ENCODE measurements around the gene SLIT3. TPM values are rescaled to one million over a fixed set of nuclear protein-coding genes. Genes with fewer than 3 reads are reported as not detected.
"Not testable (repeated sequence)": the region's sequence is repeated elsewhere in the genome, so short reads cannot be mapped to it uniquely, and the experiment has no call there.

Gene SLIT3
- polyA plus RNA-seq, 3 donors, result 49.7 to 63.8 (median 49.7) TPM

DNA sequence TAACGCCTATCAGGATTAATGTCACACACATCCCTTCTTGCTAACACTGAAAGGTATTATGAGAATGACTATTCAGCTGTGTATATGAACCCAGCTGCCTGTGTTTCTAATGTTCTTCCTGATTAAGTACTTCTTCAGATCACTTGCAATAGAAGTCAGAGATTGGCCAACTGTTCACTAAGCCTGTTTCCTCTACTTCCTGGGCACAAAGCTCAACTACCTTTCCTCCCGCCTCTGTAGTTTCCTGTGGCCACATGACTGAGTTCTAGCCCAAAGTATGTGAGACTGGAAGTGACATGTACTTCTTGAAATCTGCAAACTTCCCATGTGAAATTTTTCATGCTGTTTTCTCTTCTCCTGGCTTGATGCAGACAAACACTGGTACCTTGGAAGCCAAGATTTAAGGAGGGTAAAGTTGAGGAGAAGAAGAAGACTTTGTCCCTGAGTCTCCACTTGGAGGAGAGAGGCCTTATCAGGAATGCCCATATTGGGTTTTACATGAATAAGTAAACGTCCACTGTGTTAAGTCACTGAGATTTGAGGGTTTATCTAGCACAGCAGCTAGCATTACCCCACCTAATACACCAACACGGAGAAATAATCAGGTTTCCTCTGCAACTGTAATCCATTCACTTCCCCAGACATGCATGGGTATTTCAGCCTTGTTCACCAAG is 58.6 kb downstream of the SLIT3 start:
- DNase-seq (ENCODE audit: extremely low read depth in 1 of 11, low read depth in 9 of 11, low spot score in 4 of 11), result no peak

DNA sequence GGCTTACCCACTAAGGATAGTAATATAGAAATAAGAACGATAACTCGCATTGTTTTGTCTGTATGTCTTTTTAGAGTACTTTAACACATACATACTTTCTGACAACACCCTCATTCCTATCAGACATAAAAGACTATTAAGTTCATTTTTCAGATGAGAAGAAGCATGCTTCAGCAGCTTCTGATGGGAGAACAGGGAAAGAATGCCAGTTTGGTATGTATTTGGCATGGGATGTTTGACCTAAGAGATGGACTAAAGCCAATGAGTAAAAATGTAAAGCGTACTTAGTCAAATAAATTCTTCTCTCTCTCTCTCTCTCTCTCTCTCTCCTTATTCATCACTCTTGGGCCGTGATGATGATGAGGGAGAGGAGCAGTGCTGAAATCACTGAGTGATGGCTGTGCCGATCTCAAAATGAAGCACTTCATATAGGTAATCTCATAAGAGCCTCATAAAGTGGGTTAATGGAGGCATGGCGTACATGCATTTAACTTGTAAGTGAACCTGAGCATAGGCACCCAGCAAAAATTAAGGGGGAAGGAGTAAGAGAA is 71.5 kb downstream of the SLIT3 start:
- no peak for DNase-seq (ENCODE audit: extremely low read depth in 1 of 11, low read depth in 9 of 11, low spot score in 4 of 11)

DNA sequence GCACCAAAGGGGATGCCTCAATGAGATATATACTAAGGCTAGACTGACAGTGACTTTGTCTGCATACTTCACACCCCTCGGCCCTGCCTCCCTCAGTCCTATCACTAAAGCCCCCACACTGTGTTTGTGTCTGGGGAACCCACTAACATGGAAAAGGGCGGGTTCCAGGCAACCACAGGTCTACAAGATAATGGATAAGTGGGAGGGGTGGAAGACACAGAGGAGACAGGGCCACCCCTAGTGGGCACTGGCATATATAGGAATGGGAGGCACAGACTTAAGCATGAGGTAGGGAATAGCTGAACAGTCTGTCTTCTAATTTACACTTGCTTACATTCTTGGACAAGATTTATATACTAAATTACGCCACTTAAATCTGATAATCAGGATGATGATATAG is 74.0 kb downstream of the SLIT3 start:
- no peak for DNase-seq (ENCODE audit: extremely low read depth in 1 of 11, low read depth in 9 of 11, low spot score in 4 of 11)

- DNase-seq (ENCODE audit: extremely low read depth in 1 of 11, low read depth in 9 of 11, low spot score in 4 of 11), result no peak
Measured at GRCh38 chr5:169225830-169226356, 75.0 kb downstream of the SLIT3 start.

DNA sequence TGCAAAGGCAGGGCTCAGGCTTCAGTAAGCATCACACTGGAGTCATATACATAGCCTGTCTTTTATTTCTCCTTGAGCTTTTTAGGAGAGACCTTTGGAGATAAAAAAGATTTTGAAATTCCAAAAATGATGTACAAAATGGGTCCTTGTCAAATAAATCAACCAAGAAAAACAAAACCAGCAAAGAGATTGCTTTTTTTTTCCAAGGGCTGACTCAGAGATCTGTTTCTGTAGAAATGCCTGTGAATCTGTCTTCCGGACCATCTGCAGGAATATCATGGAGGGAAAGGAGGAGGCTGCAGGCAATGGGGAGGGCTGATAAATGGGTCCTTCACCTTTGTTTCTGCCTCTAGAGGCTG is 77.4 kb downstream of the SLIT3 start:
- DNase-seq (ENCODE audit: extremely low read depth in 1 of 11, low read depth in 9 of 11, low spot score in 4 of 11), result no peak

- DNase-seq (ENCODE audit: extremely low read depth in 1 of 11, low read depth in 9 of 11, low spot score in 4 of 11), result no peak
Measured at GRCh38 chr5:169222934-169223594, 77.9 kb downstream of the SLIT3 start.

- no peak for DNase-seq (ENCODE audit: extremely low read depth in 1 of 11, low read depth in 9 of 11, low spot score in 4 of 11)
Measured at GRCh38 chr5:169221519-169221918, 79.4 kb downstream of the SLIT3 start.

DNA sequence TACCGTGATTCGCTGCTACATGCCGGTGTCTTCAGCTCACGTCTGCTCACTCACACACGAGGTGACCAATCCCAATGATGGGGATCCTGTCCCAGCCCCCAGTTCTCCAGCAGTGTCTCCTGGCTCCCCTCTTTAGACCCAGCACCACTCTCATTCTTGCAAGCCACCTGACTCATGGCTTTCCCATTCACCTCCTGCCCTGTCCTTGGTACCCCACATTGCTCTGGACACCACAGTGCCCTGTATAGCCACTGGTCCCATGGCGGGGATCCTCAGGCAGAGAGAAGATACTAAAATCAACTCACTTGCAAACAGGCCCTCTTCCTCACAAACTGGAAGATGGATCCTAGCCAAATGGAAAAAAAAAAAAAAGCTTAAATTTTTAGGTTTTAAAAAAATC is 81.0 kb downstream of the SLIT3 start:
- no peak for DNase-seq (ENCODE audit: extremely low read depth in 1 of 11, low read depth in 9 of 11, low spot score in 4 of 11)

DNA sequence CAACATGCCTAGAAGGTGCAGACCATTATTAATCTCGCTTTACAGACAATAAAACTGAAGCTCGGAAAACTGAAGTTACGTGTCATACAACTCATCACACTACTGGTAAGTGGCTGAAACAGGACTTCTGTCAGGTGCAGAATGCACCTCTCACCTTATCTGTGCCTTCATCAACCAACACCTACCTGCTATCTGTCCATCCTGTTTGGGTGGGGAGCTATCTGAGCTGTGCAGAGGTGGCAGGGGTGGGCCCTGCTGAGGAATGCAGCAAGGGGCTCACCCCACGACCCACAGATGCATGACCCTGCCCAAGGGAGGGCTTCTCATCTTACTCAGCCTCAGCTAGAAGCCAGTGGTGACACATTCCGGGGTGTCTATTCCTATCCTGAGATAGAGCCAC is 81.6 kb downstream of the SLIT3 start:
- DNase-seq (ENCODE audit: extremely low read depth in 1 of 11, low read depth in 9 of 11, low spot score in 4 of 11), result no peak

DNA sequence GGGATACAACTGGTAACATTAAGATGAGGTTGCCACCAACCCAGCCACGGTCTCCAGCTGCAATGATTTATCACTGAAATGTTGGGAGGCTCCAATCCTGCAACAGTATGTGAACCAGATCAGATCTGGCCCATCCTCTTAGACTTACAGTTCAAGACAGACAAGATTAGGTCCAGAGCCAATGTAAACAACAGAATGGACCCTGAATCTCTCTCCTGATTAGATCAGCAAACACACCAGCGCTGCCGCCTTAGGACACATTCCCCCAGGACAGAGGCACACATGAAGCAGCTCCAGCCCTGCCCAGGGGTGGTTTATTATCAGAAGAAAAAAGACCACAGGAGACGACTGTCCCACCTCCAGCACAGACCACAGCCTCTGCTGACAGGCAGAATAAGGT is 82.1 kb downstream of the SLIT3 start:
- no peak for DNase-seq (ENCODE audit: extremely low read depth in 1 of 11, low read depth in 9 of 11, low spot score in 4 of 11)

GRCh38 chr5:169218176-169218575 is 82.8 kb downstream of the SLIT3 start:
- DNase-seq (ENCODE audit: extremely low read depth in 1 of 11, low read depth in 9 of 11, low spot score in 4 of 11), result no peak

GRCh38 chr5:169216866-169217265 is 84.1 kb downstream of the SLIT3 start:
- no peak for DNase-seq (ENCODE audit: extremely low read depth in 1 of 11, low read depth in 9 of 11, low spot score in 4 of 11)

- DNase-seq (ENCODE audit: extremely low read depth in 1 of 11, low read depth in 9 of 11, low spot score in 4 of 11), result no peak
Measured at GRCh38 chr5:169213479-169213878, 87.5 kb downstream of the SLIT3 start.

- DNase-seq (ENCODE audit: extremely low read depth in 1 of 11, low read depth in 9 of 11, low spot score in 4 of 11), result not testable (repeated sequence)
Measured at GRCh38 chr5:169211761-169212160, 89.2 kb downstream of the SLIT3 start.

GRCh38 chr5:169204788-169205400 is 96.0 kb downstream of the SLIT3 start:
- DNase-seq (ENCODE audit: extremely low read depth in 1 of 11, low read depth in 9 of 11, low spot score in 4 of 11), result no peak

GRCh38 chr5:169202969-169203368 is 98.0 kb downstream of the SLIT3 start:
- no peak for DNase-seq (ENCODE audit: extremely low read depth in 1 of 11, low read depth in 9 of 11, low spot score in 4 of 11)

- DNase-seq (ENCODE audit: extremely low read depth in 1 of 11, low read depth in 9 of 11, low spot score in 4 of 11), result no peak
Measured at GRCh38 chr5:169201597-169201996, 99.3 kb downstream of the SLIT3 start.

DNA sequence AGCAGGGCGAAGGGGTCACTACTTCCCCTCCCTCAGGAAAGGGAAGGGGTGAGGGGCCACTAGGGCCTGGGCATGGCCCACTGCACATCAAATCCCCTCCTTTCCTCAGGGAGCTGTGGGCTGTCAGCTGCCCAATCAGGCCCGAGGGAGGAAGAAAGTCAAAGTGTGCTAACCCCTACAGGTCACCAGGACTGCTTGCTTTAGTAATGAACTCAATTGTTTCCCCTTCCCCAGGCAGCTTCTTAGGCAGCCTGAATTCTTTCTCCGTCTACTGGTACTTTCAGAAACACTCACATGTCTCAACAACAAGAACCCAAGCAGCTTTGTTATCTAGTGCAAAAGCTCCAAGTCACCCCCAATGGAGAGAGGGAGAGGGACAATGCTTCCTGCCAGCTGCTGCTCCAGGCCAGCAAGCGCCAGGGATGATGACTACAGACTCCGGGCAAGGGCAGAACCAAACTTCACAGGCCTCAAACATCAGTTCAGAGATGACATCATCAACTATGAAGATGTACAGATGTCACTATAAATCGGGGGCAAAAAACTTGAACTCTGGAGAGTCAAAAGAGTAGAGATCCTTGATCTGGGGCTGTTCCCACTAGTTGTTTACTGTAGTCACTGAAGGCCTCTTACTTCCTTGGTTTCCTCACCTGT is 100.7 kb downstream of the SLIT3 start:
- no peak for DNase-seq (ENCODE audit: extremely low read depth in 1 of 11, low read depth in 9 of 11, low spot score in 4 of 11)

GRCh38 chr5:169197343-169197742 is 103.6 kb downstream of the SLIT3 start:
- no peak for DNase-seq (ENCODE audit: extremely low read depth in 1 of 11, low read depth in 9 of 11, low spot score in 4 of 11)

DNA sequence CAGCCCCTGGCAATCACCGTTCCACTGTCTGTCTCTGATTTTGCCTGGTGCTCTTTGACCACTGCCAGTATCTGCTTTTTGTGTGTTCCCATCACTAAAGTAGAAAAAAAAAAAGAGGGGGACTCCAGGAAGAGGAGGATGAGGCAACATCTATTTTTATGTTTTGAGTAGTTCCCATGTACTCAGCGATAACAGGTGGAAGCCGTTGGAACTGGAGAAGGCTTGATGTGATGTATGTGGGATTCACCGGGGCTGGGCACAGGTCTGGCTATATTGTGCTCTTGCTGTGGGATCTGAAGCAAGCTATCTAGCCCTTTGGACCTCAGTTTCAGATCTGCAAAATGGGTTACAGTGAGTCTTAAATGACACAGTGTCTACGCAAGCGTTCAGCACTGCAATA is 104.9 kb downstream of the SLIT3 start:
- DNase-seq (ENCODE audit: extremely low read depth in 1 of 11, low read depth in 9 of 11, low spot score in 4 of 11), result no peak
